Stimulated activated CD4-positive, alpha-beta T cell treated with anti-CD3 and anti-CD28 coated beads, Interleukin-12 subunit alpha, Interleukin-12 subunit beta, amount 100 ng/mL, for 48 hours (primary cell): ENCODE results near the gene KLRF2.

Experiments used
- DNase-seq, 3 donors: peaks; one replicate each; pipeline ENCODE4 v3.0.0-alpha.2; 2020; ENCODE audit warnings: low read depth in 2 of 3, low spot score in 1 of 3

Gene KLRF2

DNA sequence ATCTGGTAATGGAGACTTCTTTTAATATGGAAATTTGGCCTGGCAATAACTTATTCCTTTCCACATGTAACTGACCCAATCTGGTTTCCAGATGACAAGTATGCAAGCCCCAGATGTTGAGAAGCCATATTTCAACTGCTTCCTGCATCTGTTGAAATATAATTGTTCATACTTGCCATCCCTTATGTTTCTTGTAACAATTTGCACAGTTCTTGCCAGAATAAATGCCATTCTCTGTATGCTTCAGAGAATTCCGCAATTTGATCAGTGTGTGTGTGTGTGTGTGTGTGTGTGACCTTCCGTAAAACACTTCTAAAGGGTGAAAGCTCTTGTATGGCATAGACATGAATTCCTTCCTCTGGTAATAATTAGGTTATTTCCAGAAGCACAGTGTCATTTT is 52.7 kb downstream of the KLRF2 start:
- no peak for DNase-seq

DNA sequence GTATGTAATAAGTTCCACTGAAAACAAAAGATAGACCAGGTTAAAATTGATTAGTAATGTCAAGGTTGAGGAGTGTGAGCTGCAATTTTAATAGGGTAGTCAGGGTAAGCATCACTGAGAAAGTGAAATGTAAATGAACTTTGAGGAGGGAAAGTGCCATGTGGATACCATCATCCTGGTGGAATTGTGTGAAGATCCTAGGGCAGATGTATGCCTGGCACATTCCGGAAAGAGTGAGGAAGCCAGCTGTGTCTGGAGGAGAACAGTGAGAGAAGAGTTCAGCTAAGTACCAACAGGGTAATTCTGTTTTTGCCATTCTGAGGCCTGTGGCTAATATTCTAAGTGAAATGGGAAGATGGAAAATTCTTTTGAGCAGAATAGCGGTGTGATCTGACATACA is 53.7 kb downstream of the KLRF2 start:
- DNase-seq: no peak

DNA sequence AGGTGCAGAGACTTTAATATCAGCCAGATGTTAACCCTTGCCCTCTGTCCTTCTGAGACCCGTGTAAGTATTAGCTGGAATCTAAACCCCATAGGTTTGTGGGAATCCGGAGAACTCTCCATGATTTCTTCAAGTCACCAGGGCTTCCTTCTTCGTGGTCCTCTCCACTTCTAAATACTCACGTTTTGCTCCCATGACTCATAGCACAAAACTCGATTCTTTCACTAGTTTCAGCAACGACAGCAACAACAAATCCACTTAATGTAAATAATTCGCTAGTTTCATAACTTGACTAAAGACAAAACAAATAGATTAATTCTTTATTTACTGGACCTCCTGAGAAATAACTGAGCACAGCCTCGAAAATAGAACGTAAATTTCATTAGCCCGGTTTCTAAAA is 55.3 kb downstream of the KLRF2 start:
- no peak for DNase-seq

DNA sequence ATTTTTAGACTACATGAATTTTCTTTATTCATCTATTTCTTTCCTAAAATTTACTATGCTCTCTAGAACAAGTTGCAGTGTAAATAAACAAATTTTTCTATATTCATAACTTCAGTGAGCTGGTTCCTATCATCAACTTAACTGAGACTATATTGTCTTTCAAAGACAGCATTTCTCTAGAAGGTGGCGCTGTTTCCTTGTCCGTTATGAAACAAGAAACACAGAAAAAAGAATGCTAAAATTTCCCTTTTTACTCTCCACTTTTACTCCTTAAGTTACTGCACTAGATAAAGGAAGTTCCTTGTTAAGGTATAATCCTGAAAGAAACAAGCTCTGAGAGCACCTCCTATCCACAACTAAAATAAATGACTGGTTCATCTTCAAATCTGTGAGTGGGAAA is 59.1 kb downstream of the KLRF2 start:
- DNase-seq: no peak

DNA sequence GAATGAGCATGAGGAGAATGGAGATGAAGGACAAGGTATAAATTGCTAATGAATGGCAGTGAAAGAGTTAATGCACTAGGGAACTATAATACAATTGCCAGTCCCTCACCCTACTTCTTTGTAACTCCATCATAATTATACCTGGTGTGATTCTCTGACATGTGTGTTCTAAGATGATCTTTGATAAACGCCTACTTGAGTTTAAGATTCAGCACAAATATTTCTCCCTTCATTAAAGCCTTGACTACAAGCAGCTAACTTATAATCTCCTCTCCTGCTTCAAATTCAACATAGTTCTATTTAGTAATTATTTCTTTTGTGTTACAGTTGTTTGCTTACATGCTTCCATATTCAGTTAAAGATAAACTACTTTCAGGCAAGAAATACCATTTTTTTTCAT is 60.5 kb downstream of the KLRF2 start:
- DNase-seq: no peak

DNA sequence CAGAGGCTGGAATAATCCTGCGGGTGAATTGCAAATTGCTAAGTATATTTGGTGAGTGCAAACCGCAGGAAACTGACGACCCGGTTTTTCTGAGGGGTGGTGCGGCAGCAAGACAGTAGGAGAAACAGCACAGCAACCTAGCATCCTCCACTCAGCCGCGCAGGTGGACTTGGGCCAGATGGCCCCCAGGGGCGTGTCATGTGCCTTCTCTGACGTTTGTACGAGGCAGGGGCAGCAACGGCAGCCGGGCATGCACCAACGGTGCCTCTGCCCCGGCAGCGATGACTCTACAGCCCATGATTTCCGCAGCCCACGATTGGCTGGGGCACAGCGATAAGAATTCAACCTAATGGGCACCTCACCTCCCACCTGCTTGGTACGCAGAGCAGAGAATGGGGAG is 62.0 kb downstream of the KLRF2 start:
- no peak for DNase-seq

DNA sequence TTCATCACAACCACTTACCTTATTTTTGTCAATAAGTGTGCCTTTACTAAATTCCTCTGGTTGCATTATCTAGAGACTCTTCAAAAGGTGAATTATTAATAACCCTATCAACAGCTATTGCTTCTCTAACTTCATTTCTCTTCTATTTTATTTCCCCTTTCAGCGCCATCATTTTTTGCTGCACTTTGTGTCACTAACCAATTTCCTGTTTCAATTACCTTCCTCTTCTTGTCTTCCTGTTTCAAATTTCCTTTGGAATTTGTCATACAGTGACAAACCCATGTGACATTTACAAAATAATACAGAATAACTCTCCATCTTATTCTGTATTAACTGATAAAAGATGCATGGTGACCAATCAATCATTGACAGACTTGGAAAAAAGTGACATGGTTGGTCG is 63.1 kb downstream of the KLRF2 start:
- DNase-seq: no peak
